ENCODE results near the gene PGAP1. TPM values are rescaled to one million over a fixed set of nuclear protein-coding genes. Genes with fewer than 3 reads are reported as not detected.

Gene PGAP1
- total and polyA plus RNA-seq, 2 of the 8 experiments (the other 6 are each of a cell fraction or from before 2014, with no cell fraction given), result 8.3 to 24.1 TPM

DNA sequence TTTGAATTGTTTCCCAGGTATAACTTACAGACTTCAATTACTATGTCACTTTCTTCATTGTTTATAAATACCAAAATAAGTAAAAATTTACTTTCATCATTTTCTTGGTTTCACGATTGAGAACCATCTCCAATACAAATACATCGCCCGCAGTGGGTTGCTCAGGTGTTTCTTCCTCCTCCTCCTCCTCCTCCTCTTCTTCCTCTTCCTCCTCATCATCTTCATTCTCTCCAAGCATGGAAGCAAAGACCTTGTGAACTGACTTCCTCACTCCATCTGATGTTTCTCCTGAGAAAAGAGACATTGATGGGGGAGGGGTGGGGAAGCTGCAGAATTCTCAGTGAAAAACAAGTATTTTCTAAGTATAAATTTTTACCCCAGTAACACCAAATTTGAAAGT is 133.6 kb downstream of the PGAP1 start (continued):
- TF ChIP-seq CHD7 (IDR thresholded peaks at IDR 0.05; ENCODE audit: insufficient replicate concordance, low read length) (no peak), BCL11A (IDR thresholded peaks at IDR 0.05; ENCODE audit: low read depth in 2 of 2, low read length in 2 of 2) (no peak), POU5F1 (IDR thresholded peaks at IDR 0.05; ENCODE audit: low read depth, low read length) (no peak), SP1 (IDR thresholded peaks at IDR 0.05; ENCODE audit: low read depth, low read length) (no peak), HDAC6 (IDR thresholded peaks at IDR 0.05; ENCODE audit: low read depth, low read length) (no peak), SP2 (IDR thresholded peaks at IDR 0.05; ENCODE audit: low read length) (no peak), ASH2L (IDR thresholded peaks at IDR 0.05; ENCODE audit: low read length) (no peak), POLR2AphosphoS5 (IDR thresholded peaks at IDR 0.05; ENCODE audit: low read depth, low read length) (no peak), EZH2 (IDR thresholded peaks at IDR 0.05; ENCODE audit: low read depth, low read length, severe bottlenecking) (no peak), RXRA (IDR thresholded peaks at IDR 0.05; ENCODE audit: insufficient read depth, low read depth, low read length) (no peak), EP300 (IDR thresholded peaks at IDR 0.05; ENCODE audit: borderline replicate concordance in 1 of 2, low read depth in 2 of 2, low read length in 2 of 2) (no peak), TCF12 (IDR thresholded peaks at IDR 0.05; ENCODE audit: low read depth, low read length) (no peak)

Data from H1 (cell line).